K562 (cell line): ENCODE results near the gene PPP6R1. TPM values are rescaled to one million over a fixed set of nuclear protein-coding genes. Genes with fewer than 3 reads are reported as not detected.

ENCODE experiments used
- CUX1 ChIP-seq: fragments of 200-800 bp; sonication (Bioruptor generic); IDR thresholded peaks from 2 replicates; pipeline ENCODE4 v1.6.1; 2016; ENCODE audit warnings: missing genetic modification characterization, missing compliant biosample characterization
- HBP1 ChIP-seq: fragments of 450-650 bp; formaldehyde crosslinking; IDR thresholded peaks from 2 replicates; pipeline ENCODE4 v1.4.0; 2022; ENCODE audit warnings: missing genetic modification characterization
- HDAC3 ChIP-seq: fragments of 450-650 bp; IDR thresholded peaks from 2 replicates; pipeline ENCODE4 v1.6.1; 2018; ENCODE audit warnings: borderline replicate concordance, mild to moderate bottlenecking, moderate library complexity; ENCODE audit not compliant: partially characterized antibody
- HEY1 ChIP-seq: fragments of 250-450 bp; sonication (Bioruptor Pico); IDR thresholded peaks from 2 replicates; pipeline ENCODE4 v1.5.0; 2020; ENCODE audit warnings: mild to moderate bottlenecking, moderate library complexity, borderline replicate concordance
- KLF13 ChIP-seq: fragments of 450-650 bp; IDR thresholded peaks from 2 replicates; pipeline ENCODE4 v1.6.1; 2016; ENCODE audit warnings: missing genetic modification characterization, low read depth, mild to moderate bottlenecking, missing compliant biosample characterization, moderate library complexity, borderline replicate concordance
- MCM7 ChIP-seq, 2 experiments: fragments of 450-650 bp; IDR thresholded peaks; 2 replicates each; pipeline ENCODE4 v1.6.1; 2016 to 2018
- RBM17 ChIP-seq: fragments of 200-400 bp; formaldehyde crosslinking; IDR thresholded peaks from 2 replicates; pipeline ENCODE4 v1.6.1; 2017; ENCODE audit warnings: low read depth, mild to moderate bottlenecking, low read length, borderline replicate concordance
- SETDB1 ChIP-seq: IDR thresholded peaks from one replicate; pipeline ENCODE4 v1.6.1; 2012; ENCODE audit warnings: low read length, control low read depth, inconsistent platforms
- SNRNP70 ChIP-seq: fragments of 200-400 bp; formaldehyde crosslinking; optimal IDR thresholded peaks from 2 replicates; pipeline ENCODE3; 2017; ENCODE audit warnings: low read depth, low read length
- SPI1 ChIP-seq: IDR thresholded peaks from 2 replicates; pipeline ENCODE4 v1.6.1; 2011; ENCODE audit warnings: low read depth, low read length, control low read depth, borderline replicate concordance
- TRIM28 ChIP-seq: fragments of 450-650 bp; IDR thresholded peaks from 2 replicates; pipeline ENCODE4 v1.6.1; 2017
- ZBED1 ChIP-seq: IDR thresholded peaks from 2 replicates; pipeline ENCODE4 v1.6.1; 2014
- ZBTB17 ChIP-seq: fragments of 450-650 bp; formaldehyde crosslinking; IDR thresholded peaks from 2 replicates; pipeline ENCODE4 v1.4.0; 2020; ENCODE audit warnings: mild to moderate bottlenecking
- ZNF143 ChIP-seq: sonication (generic); formaldehyde crosslinking; IDR thresholded peaks from 2 replicates; pipeline ENCODE4 v1.9.0; 2022; ENCODE audit warnings: mild to moderate bottlenecking, missing genetic modification reagents
- ZNF280A ChIP-seq: fragments of 450-650 bp; IDR thresholded peaks from 2 replicates; pipeline ENCODE4 v1.6.1; 2018; ENCODE audit warnings: mild to moderate bottlenecking, low read depth; ENCODE audit not compliant: partially characterized antibody
- ZNF354B ChIP-seq: fragments of 250-450 bp; sonication (Bioruptor Pico); IDR thresholded peaks from 2 replicates; pipeline ENCODE4 v1.4.0; 2020
- ZNF507 ChIP-seq: conservative IDR thresholded peaks from 2 replicates; pipeline ENCODE4 v1.6.1; 2017; ENCODE audit warnings: missing genetic modification characterization, missing compliant biosample characterization
- ZNF584 ChIP-seq: fragments of 200-800 bp; sonication (Bioruptor generic); IDR thresholded peaks from 2 replicates; pipeline ENCODE4 v1.6.1; 2016; ENCODE audit warnings: low read depth, mild to moderate bottlenecking, missing genetic modification characterization, missing compliant biosample characterization
- polyA plus RNA-seq, 8 experiments: library from polyadenylated mRNA; depleted of rRNA in 4 of 8; stranded (reverse) in 5 of 8; unstranded in 3 of 8; fragments of >200 nt; fragmentation: Nextera tagmentation in 2 of 8; fragmentation: Illumina TruSeq in 1 of 8; extraction: Ambion mirVana in 2 of 8; extraction: Trizol in 1 of 8; gene quantifications; 2 replicates each; pipeline versions ENCODE4 v1.2.1 to v1.2.3, GENCODE V29; 2011 to 2014; ENCODE audit warnings: inconsistent platforms in 1 of 8, missing spikeins in 1 of 8
- total RNA-seq, 7 experiments: library from RNA; depleted of rRNA in 6 of 7; stranded (reverse); fragments of >200 nt in 6 of 7; fragmentation: Illumina TruSeq in 2 of 7; extraction: Trizol in 2 of 7; gene quantifications; 2 replicates each; pipeline versions ENCODE4 v1.2.1 to v1.2.3, GENCODE V29; 2011 to 2021; ENCODE audit warnings: low replicate concordance in 1 of 7

The PPP6R1 gene
- total and polyA plus RNA-seq, 9 of the 15 experiments (the other 6 are each of a cell fraction or from before 2014, with no cell fraction given) = 0.48 to 135 (median 37.2) TPM

- TF ChIP-seq ZNF354B (CRISPR knock-in tag) (no peak), SETDB1 (no peak), SNRNP70 (no peak), ZNF507 (no peak), ZBED1 (0 out of 2 replicates have a peak, but pooled peaks have one; percentile 29), ZNF143 (CRISPR knock-in tag) (no peak), ZNF280A (no peak), SPI1 (0 out of 2 replicates have a peak, but pooled peaks have one; percentile 0), RBM17 (no peak), TRIM28 (no peak), HBP1 (CRISPR knock-in tag) (no peak), MCM7 (IDR thresholded peaks at IDR 0.05) (no peak), HEY1 (CRISPR knock-in tag) (no peak), ZNF584 (CRISPR knock-in tag) (no peak), CUX1 (CRISPR knock-in tag) (no peak), HDAC3 (no peak), KLF13 (tag) (peak; percentile 28; the same call in 1 of the 2 replicates), ZBTB17 (peak; percentile 88)
Measured at GRCh38 chr19:55206664-55207500, 51.9 kb downstream of the PPP6R1 start (continued).
